ENCODE measurements around the gene KDM4C. TPM values are rescaled to one million over a fixed set of nuclear protein-coding genes. Genes with fewer than 3 reads are reported as not detected.

Gene KDM4C
- total RNA-seq, 1 experiment from 2014 or later, result 4.8 TPM

GRCh38 chr9:6910032-6910431 lies 152.3 kb downstream of the KDM4C start:
- H3K27ac ChIP-seq (ENCODE audit: low read depth, low read length, poor library complexity, severe bottlenecking), result no peak overlapping the region
- no peaks in the 10 kb centered on the region for H3K27me3 ChIP-seq (replicated peaks; ENCODE audit: insufficient read depth, low read depth, low read length, poor library complexity)
- no TSS peak for BruUV-seq (replicated peaks)
- no peaks in the 10 kb centered on the region for H3K9me3 ChIP-seq (ENCODE audit: low read depth, low read length, poor library complexity, severe bottlenecking)
- DNase-seq (ENCODE audit: low spot score), result peak; percentile 52
- no peak overlapping the region for H3K4me3 ChIP-seq (ENCODE audit: low read depth, low read length, poor library complexity, severe bottlenecking)
- intact Hi-C loops (cut with micrococcal nuclease; ENCODE audit: unreplicated experiment), result loop anchor here (10.0 kb wide), 1 partner anchor 265 kb away; no protein-coding TSS in a partner anchor
- TF ChIP-seq CTCF (conservative IDR thresholded peaks at IDR 0.05; ENCODE audit: low read depth, low read length) (peak; percentile 69), EZH2 (IDR thresholded peaks at IDR 0.05; ENCODE audit: borderline replicate concordance, low read depth, low read length, poor library complexity, severe bottlenecking) (no peak)
- POLR2A ChIA-PET (ENCODE audit: low non-redundant PET), result no interaction called here
- H3K36me3 ChIP-seq (ENCODE audit: insufficient read depth, low read length, poor library complexity, severe bottlenecking), result no peaks in the 10 kb centered on the region
- H3K4me1 ChIP-seq (ENCODE audit: insufficient read depth, low read length, poor library complexity, severe bottlenecking), result no peaks in the 10 kb centered on the region
- CTCF ChIA-PET, result no interaction called here

GRCh38 chr9:6910497-6910896 lies 152.7 kb downstream of the KDM4C start:
- BruUV-seq (replicated peaks), result no TSS peak

GRCh38 chr9:6911901-6912638 lies 154.3 kb downstream of the KDM4C start:
- no TSS peak for BruUV-seq (replicated peaks)
- CTCF ChIA-PET, result interaction anchor here (0.5 kb wide), 2 partner anchors 156 to 562 kb away, joined by 4 read pairs; no protein-coding TSS in a partner anchor
- H3K27me3 ChIP-seq (replicated peaks; ENCODE audit: insufficient read depth, low read depth, low read length, poor library complexity), result no peaks in the 10 kb centered on the region

More at GRCh38 chr9:6910497-6910896, 152.7 kb downstream of the KDM4C start:
- intact Hi-C loops (cut with micrococcal nuclease; ENCODE audit: unreplicated experiment), result loop anchor here (10.0 kb wide), 1 partner anchor 264 kb away; no protein-coding TSS in a partner anchor
- Histone ChIP-seq H3K9me3 (ENCODE audit: low read depth, low read length, poor library complexity, severe bottlenecking) (no peaks in the 10 kb centered on the region), H3K36me3 (ENCODE audit: insufficient read depth, low read length, poor library complexity, severe bottlenecking) (no peaks in the 10 kb centered on the region), H3K27ac (ENCODE audit: low read depth, low read length, poor library complexity, severe bottlenecking) (no peak overlapping the region), H3K27me3 (replicated peaks; ENCODE audit: insufficient read depth, low read depth, low read length, poor library complexity) (no peaks in the 10 kb centered on the region), H3K4me3 (ENCODE audit: low read depth, low read length, poor library complexity, severe bottlenecking) (no peak overlapping the region), H3K4me1 (ENCODE audit: insufficient read depth, low read length, poor library complexity, severe bottlenecking) (no peaks in the 10 kb centered on the region)
- no peak for TF ChIP-seq CTCF (conservative IDR thresholded peaks at IDR 0.05; ENCODE audit: low read depth, low read length)
- TF ChIP-seq EZH2 (IDR thresholded peaks at IDR 0.05; ENCODE audit: borderline replicate concordance, low read depth, low read length, poor library complexity, severe bottlenecking), result no peak
- no peak for DNase-seq (ENCODE audit: low spot score)
- POLR2A ChIA-PET (ENCODE audit: low non-redundant PET), result no interaction called here
- CTCF ChIA-PET, result no interaction called here

More at GRCh38 chr9:6911901-6912638, 154.3 kb downstream of the KDM4C start:
- H3K4me3 ChIP-seq (ENCODE audit: low read depth, low read length, poor library complexity, severe bottlenecking), result no peak overlapping the region
- no peak overlapping the region for H3K27ac ChIP-seq (ENCODE audit: low read depth, low read length, poor library complexity, severe bottlenecking)
- no peak for TF ChIP-seq EZH2 (IDR thresholded peaks at IDR 0.05; ENCODE audit: borderline replicate concordance, low read depth, low read length, poor library complexity, severe bottlenecking)
- no peak for TF ChIP-seq CTCF (conservative IDR thresholded peaks at IDR 0.05; ENCODE audit: low read depth, low read length)
- intact Hi-C loops (cut with micrococcal nuclease; ENCODE audit: unreplicated experiment), result loop anchor here (10.0 kb wide), 1 partner anchor 263 kb away; no protein-coding TSS in a partner anchor
- no peaks in the 10 kb centered on the region for H3K4me1 ChIP-seq (ENCODE audit: insufficient read depth, low read length, poor library complexity, severe bottlenecking)
- DNase-seq (ENCODE audit: low spot score), result no peak
- H3K9me3 ChIP-seq (ENCODE audit: low read depth, low read length, poor library complexity, severe bottlenecking), result no peaks in the 10 kb centered on the region
- POLR2A ChIA-PET (ENCODE audit: low non-redundant PET), result no interaction called here
- no peaks in the 10 kb centered on the region for H3K36me3 ChIP-seq (ENCODE audit: insufficient read depth, low read length, poor library complexity, severe bottlenecking)
